H9 (cell line): ENCODE measurements around the gene C6orf15. TPM values are rescaled to one million over a fixed set of nuclear protein-coding genes. Genes with fewer than 3 reads are reported as not detected.

Experiments
- DNase-seq: peaks from one replicate; pipeline ENCODE4 v3.0.0-alpha.2; 2017
- H2AFZ ChIP-seq: one replicate; pipeline ENCODE4 v1.6.1; 2013; ENCODE audit warnings: mild to moderate bottlenecking, low read length, control low read depth, moderate library complexity
- H2AK5ac ChIP-seq: 2 replicates; pipeline ENCODE4 v1.6.1; 2013; ENCODE audit warnings: low read length, control low read depth, mixed read lengths; ENCODE audit not compliant: insufficient read length
- H2BK120ac ChIP-seq: one replicate; pipeline ENCODE4 v1.6.1; 2013; ENCODE audit warnings: low read depth, mild to moderate bottlenecking, low read length, control low read depth, inconsistent platforms; ENCODE audit not compliant: poor library complexity, severe bottlenecking
- H2BK12ac ChIP-seq: 2 replicates; pipeline ENCODE4 v1.6.1; 2013; ENCODE audit warnings: low read length, control low read depth, mixed read lengths, low read depth; ENCODE audit not compliant: insufficient read length
- H2BK15ac ChIP-seq: 2 replicates; pipeline ENCODE4 v1.6.1; 2013; ENCODE audit warnings: low read depth, low read length, control low read depth
- H2BK20ac ChIP-seq: one replicate; pipeline ENCODE4 v1.6.1; 2013; ENCODE audit warnings: low read depth, mild to moderate bottlenecking, low read length, control low read depth, inconsistent platforms; ENCODE audit not compliant: poor library complexity, severe bottlenecking
- H2BK5ac ChIP-seq: 2 replicates; pipeline ENCODE4 v1.6.1; 2013; ENCODE audit warnings: low read length, control low read depth, mixed read lengths; ENCODE audit not compliant: insufficient read length
- H3K14ac ChIP-seq: 2 replicates; pipeline ENCODE4 v1.6.1; 2013; ENCODE audit warnings: low read length, control low read depth; ENCODE audit not compliant: insufficient read depth
- H3K18ac ChIP-seq: 2 replicates; pipeline ENCODE4 v1.6.1; 2013; ENCODE audit warnings: low read depth, mild to moderate bottlenecking, mixed read lengths, low read length, control low read depth; ENCODE audit not compliant: insufficient read length
- H3K23ac ChIP-seq: 2 replicates; pipeline ENCODE4 v1.6.1; 2013; ENCODE audit warnings: low read length, control low read depth, mixed read lengths, low read depth; ENCODE audit not compliant: insufficient read length
- H3K23me2 ChIP-seq: 2 replicates; pipeline ENCODE4 v1.6.1; 2013; ENCODE audit warnings: low read depth, mild to moderate bottlenecking, mixed read lengths, low read length, control low read depth; ENCODE audit not compliant: insufficient read length, poor library complexity, severe bottlenecking
- H3K27ac ChIP-seq: 2 replicates; pipeline ENCODE4 v1.5.1; 2013; ENCODE audit warnings: low read length, control low read depth, mixed read lengths, low read depth; ENCODE audit not compliant: insufficient read length
- H3K27me3 ChIP-seq: 2 replicates; pipeline ENCODE4 v1.6.1; 2013; ENCODE audit warnings: low read length, control low read depth, inconsistent platforms; ENCODE audit not compliant: insufficient read depth
- H3K4ac ChIP-seq: 2 replicates; pipeline ENCODE4 v1.6.1; 2013; ENCODE audit warnings: low read depth, mild to moderate bottlenecking, control low read depth, inconsistent platforms, low read length, moderate library complexity
- H3K4me1 ChIP-seq: 2 replicates; pipeline ENCODE4 v1.6.1; 2013; ENCODE audit warnings: low read length, control low read depth, inconsistent platforms; ENCODE audit not compliant: insufficient read depth
- H3K4me2 ChIP-seq: 2 replicates; pipeline ENCODE4 v1.6.1; 2013; ENCODE audit warnings: low read length, control low read depth, mixed read lengths; ENCODE audit not compliant: insufficient read length, insufficient read depth
- H3K56ac ChIP-seq: 2 replicates; pipeline ENCODE4 v1.6.1; 2013; ENCODE audit warnings: low read depth, mild to moderate bottlenecking, mixed read lengths, low read length, control low read depth; ENCODE audit not compliant: insufficient read length
- H3K79me1 ChIP-seq: 2 replicates; pipeline ENCODE4 v1.6.1; 2013; ENCODE audit warnings: low read depth, mild to moderate bottlenecking, moderate library complexity, low read length, control low read depth, inconsistent platforms; ENCODE audit not compliant: insufficient read depth, poor library complexity, severe bottlenecking
- H3K79me2 ChIP-seq: 2 replicates; pipeline ENCODE4 v1.6.1; 2013; ENCODE audit warnings: low read length, control low read depth, inconsistent platforms; ENCODE audit not compliant: insufficient read depth
- H3K9ac ChIP-seq: 2 replicates; pipeline ENCODE4 v1.6.1; 2013; ENCODE audit warnings: low read length, control low read depth, mixed read lengths; ENCODE audit not compliant: insufficient read length; ENCODE audit errors: extremely low read depth
- H3K9me3 ChIP-seq: one replicate; pipeline ENCODE4 v1.6.1; 2013; ENCODE audit warnings: low read depth, low read length, inconsistent platforms; ENCODE audit not compliant: control insufficient read depth
- H3T11ph ChIP-seq: one replicate; pipeline ENCODE4 v1.6.1; 2013; ENCODE audit warnings: mild to moderate bottlenecking, low read length, control low read depth, inconsistent platforms
- H4K20me1 ChIP-seq: one replicate; pipeline ENCODE4 v1.6.1; 2013; ENCODE audit not compliant: control insufficient read depth, insufficient read length, insufficient read depth
- H4K5ac ChIP-seq: 2 replicates; pipeline ENCODE4 v1.6.1; 2013; ENCODE audit warnings: low read depth, mild to moderate bottlenecking, mixed read lengths, low read length, control low read depth; ENCODE audit not compliant: insufficient read length
- H4K8ac ChIP-seq: replicated peaks from 2 replicates; pipeline ENCODE4 v1.6.1; 2013; ENCODE audit warnings: low read length, control low read depth, mixed read lengths, low read depth; ENCODE audit not compliant: insufficient read length
- H4K91ac ChIP-seq: 2 replicates; pipeline ENCODE4 v1.6.1; 2013; ENCODE audit warnings: low read depth, mild to moderate bottlenecking, moderate library complexity, mixed read lengths, low read length, control low read depth; ENCODE audit not compliant: insufficient read length
- H3K27ac Mint-ChIP-seq, 3 experiments: 2 replicates in 2 of 3; 3 replicates in 1 of 3; pipeline ENCODE4 v1.8.0; 2020 to 2021; ENCODE audit warnings: mixed read lengths in 3 of 3, mild to moderate bottlenecking in 1 of 3, moderate library complexity in 1 of 3
- H3K27me3 Mint-ChIP-seq: 2 replicates; pipeline ENCODE4 v1.8.0; 2021; ENCODE audit warnings: low read depth, mild to moderate bottlenecking, moderate library complexity, mixed read lengths
- H3K36me3 Mint-ChIP-seq, 3 experiments: 2 replicates in 2 of 3; 3 replicates in 1 of 3; pipeline ENCODE4 v1.8.0; 2020 to 2021; ENCODE audit warnings: low read depth in 3 of 3, mixed read lengths in 3 of 3; ENCODE audit not compliant: insufficient read depth in 1 of 3
- H3K4me1 Mint-ChIP-seq, 2 experiments: 2 replicates each; pipeline ENCODE4 v1.8.0; 2020; ENCODE audit warnings: mixed read lengths in 2 of 2
- H3K4me3 Mint-ChIP-seq, 2 experiments: 2 replicates in 1 of 2; 3 replicates in 1 of 2; pipeline ENCODE4 v1.8.0; 2020 to 2021; ENCODE audit warnings: mild to moderate bottlenecking in 2 of 2, mixed read lengths in 2 of 2, moderate library complexity in 1 of 2
- H3K9me3 Mint-ChIP-seq, 2 experiments: 2 replicates in 1 of 2; 3 replicates in 1 of 2; pipeline ENCODE4 v1.8.0; 2020; ENCODE audit warnings: mild to moderate bottlenecking in 2 of 2, mixed read lengths in 2 of 2, moderate library complexity in 1 of 2
- CTCF ChIP-seq: fragments of 200-600 bp; sonication (generic); conservative IDR thresholded peaks from 3 replicates; pipeline ENCODE4 v1.8.0; 2021; ENCODE audit warnings: antibody characterized with exemption, mild to moderate bottlenecking
- WGBS: extraction: QIAGEN DNeasy Blood & Tissue Kit; methylation state at CpG from one replicate; pipeline ENCODE4 v1.1.7; 2013; ENCODE audit warnings: missing lambda C conversion rate, low lambda C conversion rate, mixed read lengths; ENCODE audit not compliant: insufficient read length; ENCODE audit errors: extremely low coverage; 5-methylcytosine and 5-hydroxymethylcytosine counted together
- total RNA-seq: library from RNA; stranded (reverse); gene quantifications from 2 replicates; pipeline ENCODE4 v1.2.1, GENCODE V29; 2021

The C6orf15 gene
- total RNA-seq, 1 experiment from 2014 or later, result not detected

- no peaks in the 10 kb centered on the region for H3K27me3 ChIP-seq
- peaks cover 7% of the 10 kb centered on the region; the same call in 1 of the 2 replicates for H3K4me1 ChIP-seq
- H2AFZ ChIP-seq, result no peak overlapping the region
- Mint-ChIP-seq H3K4me3 (no peak overlapping the region), H3K9me3 (no peaks in the 10 kb centered on the region), H3K27ac (no peak overlapping the region; a peak in 2 of 7 replicates), H3K4me1 (peaks cover 19 to 25% of the 10 kb centered on the region in 2 experiments), H3K27me3 (peaks cover 2% of the 10 kb centered on the region; the same call in 1 of the 2 replicates), H3K36me3 (peaks cover 28 to 66% (median 52%) of the 10 kb centered on the region in 3 experiments)
- TF ChIP-seq CTCF, result no peak
- no peaks in the 10 kb centered on the region for H3K79me1 ChIP-seq
- no peak overlapping the region for H3K4ac ChIP-seq
- no peak overlapping the region for H3K9ac ChIP-seq
- H2AK5ac ChIP-seq, result no peak overlapping the region
- WGBS, result no CpG with 5 or more reads among the region's 15 CpGs
- no peak overlapping the region for H3K56ac ChIP-seq
- peaks cover 14% of the 10 kb centered on the region for H3K23me2 ChIP-seq
- no peak overlapping the region for H2BK12ac ChIP-seq
- H2BK120ac ChIP-seq, result no peak overlapping the region
- no peaks in the 10 kb centered on the region for H3K9me3 ChIP-seq
- no peak overlapping the region for H4K8ac ChIP-seq
- no peak overlapping the region for H2BK15ac ChIP-seq
- no peak overlapping the region for H3T11ph ChIP-seq
- H3K14ac ChIP-seq, result no peak overlapping the region
- H3K79me2 ChIP-seq, result no peaks in the 10 kb centered on the region
- no peak overlapping the region for H2BK20ac ChIP-seq
- no peaks in the 10 kb centered on the region for H4K20me1 ChIP-seq
- H3K18ac ChIP-seq, result no peak overlapping the region
- H3K23ac ChIP-seq, result no peak overlapping the region
- no peak overlapping the region for H3K4me2 ChIP-seq
- H3K27ac ChIP-seq, result no peak overlapping the region
- no peak overlapping the region for H2BK5ac ChIP-seq
- no peak for DNase-seq
- H4K5ac ChIP-seq, result no peak overlapping the region
- no peak overlapping the region for H4K91ac ChIP-seq
These were observed 42.1 kb upstream of the C6orf15 start for GRCh38 chr6:31154436-31154835.
